ENCODE results near the gene WDR26.

WDR26 gene

GRCh38 chr1:224405604-224405970 lies 29.0 kb downstream of the WDR26 start:
- no peak for DNase-seq
- in situ Hi-C loops (cut with MboI; ENCODE audit: low pct_unique_long_range_greater_than_20kb, low sequenced_read_pairs) = no loop called here

- in situ Hi-C loops (cut with MboI; ENCODE audit: low pct_unique_long_range_greater_than_20kb, low sequenced_read_pairs) = no loop called here
- DNase-seq = no peak
These were observed 29.5 kb downstream of the WDR26 start for GRCh38 chr1:224404916-224405603.

- no peak for DNase-seq
- in situ Hi-C loops (cut with MboI; ENCODE audit: low pct_unique_long_range_greater_than_20kb, low sequenced_read_pairs) = no loop called here
These were observed 32.0 kb downstream of the WDR26 start for GRCh38 chr1:224402472-224403036.

GRCh38 chr1:224399887-224400286 lies 34.7 kb downstream of the WDR26 start:
- in situ Hi-C loops (cut with MboI; ENCODE audit: low pct_unique_long_range_greater_than_20kb, low sequenced_read_pairs) = no loop called here
- no peak for DNase-seq

- no peak for DNase-seq
- in situ Hi-C loops (cut with MboI; ENCODE audit: low pct_unique_long_range_greater_than_20kb, low sequenced_read_pairs) = no loop called here
These were observed 41.3 kb downstream of the WDR26 start for GRCh38 chr1:224393294-224393693.

GRCh38 chr1:224392411-224393249 lies 42.0 kb downstream of the WDR26 start:
- in situ Hi-C loops (cut with MboI; ENCODE audit: low pct_unique_long_range_greater_than_20kb, low sequenced_read_pairs) = no loop called here
- no peak for DNase-seq

GRCh38 chr1:224390517-224390916 lies 44.1 kb downstream of the WDR26 start:
- in situ Hi-C loops (cut with MboI; ENCODE audit: low pct_unique_long_range_greater_than_20kb, low sequenced_read_pairs) = no loop called here

GRCh38 chr1:224387943-224388342 lies 46.7 kb downstream of the WDR26 start:
- in situ Hi-C loops (cut with MboI; ENCODE audit: low pct_unique_long_range_greater_than_20kb, low sequenced_read_pairs) = no loop called here
- DNase-seq = no peak

More at GRCh38 chr1:224390517-224390916, 44.1 kb downstream of the WDR26 start:
- DNase-seq = no peak

GRCh38 chr1:224387302-224387912 lies 47.2 kb downstream of the WDR26 start:
- in situ Hi-C loops (cut with MboI; ENCODE audit: low pct_unique_long_range_greater_than_20kb, low sequenced_read_pairs) = no loop called here

GRCh38 chr1:224383218-224383617 lies 51.4 kb downstream of the WDR26 start:
- in situ Hi-C loops (cut with MboI; ENCODE audit: low pct_unique_long_range_greater_than_20kb, low sequenced_read_pairs) = no loop called here

More at GRCh38 chr1:224387302-224387912, 47.2 kb downstream of the WDR26 start:
- DNase-seq = no peak

GRCh38 chr1:224381880-224382548 lies 52.6 kb downstream of the WDR26 start:
- in situ Hi-C loops (cut with MboI; ENCODE audit: low pct_unique_long_range_greater_than_20kb, low sequenced_read_pairs) = no loop called here
- DNase-seq = no peak

More at GRCh38 chr1:224383218-224383617, 51.4 kb downstream of the WDR26 start:
- no peak for DNase-seq

- DNase-seq = peak; percentile 84
- in situ Hi-C loops (cut with MboI; ENCODE audit: low pct_unique_long_range_greater_than_20kb, low sequenced_read_pairs) = no loop called here
These were observed 54.6 kb downstream of the WDR26 start for GRCh38 chr1:224380003-224380402.

GRCh38 chr1:224378855-224379631 lies 55.6 kb downstream of the WDR26 start:
- in situ Hi-C loops (cut with MboI; ENCODE audit: low pct_unique_long_range_greater_than_20kb, low sequenced_read_pairs) = no loop called here
- no peak for DNase-seq

GRCh38 chr1:224377676-224378006 lies 57.0 kb downstream of the WDR26 start:
- in situ Hi-C loops (cut with MboI; ENCODE audit: low pct_unique_long_range_greater_than_20kb, low sequenced_read_pairs) = no loop called here
- no peak for DNase-seq

GRCh38 chr1:224375059-224375458 lies 59.5 kb downstream of the WDR26 start:
- in situ Hi-C loops (cut with MboI; ENCODE audit: low pct_unique_long_range_greater_than_20kb, low sequenced_read_pairs) = no loop called here
- no peak for DNase-seq

GRCh38 chr1:224373008-224373590 lies 61.5 kb downstream of the WDR26 start:
- in situ Hi-C loops (cut with MboI; ENCODE audit: low pct_unique_long_range_greater_than_20kb, low sequenced_read_pairs) = no loop called here
- no peak for DNase-seq

- in situ Hi-C loops (cut with MboI; ENCODE audit: low pct_unique_long_range_greater_than_20kb, low sequenced_read_pairs) = no loop called here
- DNase-seq = no peak
These were observed 66.2 kb downstream of the WDR26 start for GRCh38 chr1:224368409-224368808.

GRCh38 chr1:224359207-224359606 lies 75.4 kb downstream of the WDR26 start:
- no peak for DNase-seq
- in situ Hi-C loops (cut with MboI; ENCODE audit: low pct_unique_long_range_greater_than_20kb, low sequenced_read_pairs) = no loop called here

Data from KBM-7 (cell line).